OCI-LY7 (cell line): ENCODE measurements around the gene KRTAP27-1. TPM values are rescaled to one million over a fixed set of nuclear protein-coding genes. Genes with fewer than 3 reads are reported as not detected.

Experiments
- BruUV-seq: library from RNA; stranded (reverse); fragments of 400-500 nt; replicated peaks from 2 replicates; lab custom pipeline; 2021; lab: Mats Ljungman, UMichigan
- CTCF ChIA-PET: fragments of 300-600 bp; sonication (Branson Sonifier 250); formaldehyde crosslinking; loops from one replicate; lab custom pipeline; 2022; ENCODE audit warnings: antibody characterized with exemption; ENCODE audit not compliant: unreplicated experiment; lab: Charles Lee
- POLR2A ChIA-PET: fragments of 300-600 bp; sonication (Branson Sonifier 250); formaldehyde crosslinking; loops from one replicate; lab custom pipeline; 2022; ENCODE audit warnings: antibody characterized with exemption; lab: Charles Lee
- DNase-seq: peaks from one replicate; pipeline ENCODE4 v3.0.0-alpha.2; 2015; ENCODE audit warnings: low spot score
- H2AFZ ChIP-seq: fragments of 200-600 bp; sonication (generic), shearing (Covaris generic); 2 replicates; pipeline ENCODE4 v1.6.1; 2014; ENCODE audit warnings: mild to moderate bottlenecking, antibody characterized with exemption, low read length, moderate library complexity
- H3K27ac ChIP-seq: fragments of 200-600 bp; sonication (generic); 2 replicates; pipeline ENCODE4 v1.5.1; 2014; ENCODE audit warnings: mixed run types, low read depth, mild to moderate bottlenecking, moderate library complexity, low read length, inconsistent platforms; ENCODE audit not compliant: poor library complexity, severe bottlenecking
- H3K36me3 ChIP-seq: fragments of 200-600 bp; sonication (generic); 2 replicates; pipeline ENCODE4 v1.6.1; 2014; ENCODE audit warnings: mild to moderate bottlenecking, antibody characterized with exemption, low read length, moderate library complexity, mixed read lengths; ENCODE audit not compliant: insufficient read depth
- H3K4me1 ChIP-seq: fragments of 200-600 bp; sonication (generic); 2 replicates; pipeline ENCODE4 v1.5.1; 2014; ENCODE audit warnings: mild to moderate bottlenecking, low read length; ENCODE audit not compliant: insufficient read depth, poor library complexity, severe bottlenecking
- H3K4me2 ChIP-seq: fragments of 200-600 bp; sonication (generic); 2 replicates; pipeline ENCODE4 v1.6.1; 2014; ENCODE audit warnings: mild to moderate bottlenecking, low read length
- H3K4me3 ChIP-seq: fragments of 200-600 bp; sonication (generic); 2 replicates; pipeline ENCODE4 v1.5.1; 2014; ENCODE audit warnings: mild to moderate bottlenecking, low read depth, low read length; ENCODE audit not compliant: poor library complexity, severe bottlenecking
- H3K79me2 ChIP-seq: fragments of 200-600 bp; sonication (generic); 2 replicates; pipeline ENCODE4 v1.6.1; 2016; ENCODE audit warnings: low read depth, mild to moderate bottlenecking, low read length, moderate library complexity, mixed read lengths; ENCODE audit not compliant: insufficient read depth
- H3K9me2 ChIP-seq: fragments of 200-600 bp; sonication (generic); 2 replicates; pipeline ENCODE4 v1.6.1; 2016; ENCODE audit warnings: mild to moderate bottlenecking, low read length, mixed read lengths; ENCODE audit not compliant: insufficient read depth
- H3K9me3 ChIP-seq: fragments of 200-600 bp; sonication (generic); 2 replicates; pipeline ENCODE4 v1.6.1; 2014; ENCODE audit warnings: mild to moderate bottlenecking, mixed run types, low read length, mixed read lengths
- H4K20me1 ChIP-seq: fragments of 200-600 bp; sonication (generic); 2 replicates; pipeline ENCODE4 v1.6.1; 2014; ENCODE audit warnings: mild to moderate bottlenecking, antibody characterized with exemption, low read length, moderate library complexity, mixed read lengths; ENCODE audit not compliant: insufficient read depth
- EZH2phosphoT487 ChIP-seq: fragments of 200-600 bp; sonication (generic); IDR thresholded peaks from 2 replicates; pipeline ENCODE4 v1.6.1; 2018; ENCODE audit warnings: low read depth, borderline replicate concordance, mild to moderate bottlenecking, mixed run types, antibody characterized with exemption, low read length, moderate library complexity, mixed read lengths
- intact Hi-C: fragments of 100-400 bp; cut with micrococcal nuclease; formaldehyde crosslinking; loops from one replicate; pipeline ENCODE4 v1.10.0; 2022; ENCODE audit not compliant: unreplicated experiment
- total RNA-seq, 2 experiments: library from RNA; depleted of rRNA in 1 of 2; stranded (reverse); fragments of >200 nt in 1 of 2; shearing (Covaris generic) in 1 of 2; gene quantifications; 2 replicates each; pipeline ENCODE4 v1.2.3, GENCODE V29; 2014 to 2022
- TF ChIP-seq, protein P1 (sequence below): fragments of 200-600 bp; sonication (generic); conservative IDR thresholded peaks from 2 replicates; pipeline ENCODE4 v1.5.1; 2014; ENCODE audit warnings: mild to moderate bottlenecking, antibody characterized with exemption, low read length, moderate library complexity, mixed read lengths

The KRTAP27-1 gene
- total RNA-seq, 2 experiments from 2014 or later: not detected

DNA sequence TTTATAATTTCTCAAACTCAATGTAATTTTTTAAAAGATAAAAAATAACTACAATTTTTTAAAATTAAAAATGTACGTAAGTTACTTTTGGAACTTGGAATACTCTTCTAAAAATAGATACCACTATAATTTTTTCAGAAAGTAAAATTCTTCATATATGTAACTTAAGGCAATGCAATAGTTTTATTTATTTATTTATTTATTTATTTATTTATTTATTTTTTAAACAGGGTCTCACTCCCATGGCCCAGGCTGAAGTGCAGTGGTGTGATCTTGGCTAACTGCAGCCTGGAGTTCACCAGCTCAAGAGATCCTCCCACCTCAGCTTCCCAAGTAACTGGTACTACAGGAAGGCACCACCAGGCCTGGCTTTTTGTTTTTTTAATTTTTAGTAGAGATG lies 14.0 kb upstream of the KRTAP27-1 start:
- H3K4me2 ChIP-seq: no peak overlapping the region
- H3K4me3 ChIP-seq: no peak overlapping the region
- TF ChIP-seq, protein P1, sequence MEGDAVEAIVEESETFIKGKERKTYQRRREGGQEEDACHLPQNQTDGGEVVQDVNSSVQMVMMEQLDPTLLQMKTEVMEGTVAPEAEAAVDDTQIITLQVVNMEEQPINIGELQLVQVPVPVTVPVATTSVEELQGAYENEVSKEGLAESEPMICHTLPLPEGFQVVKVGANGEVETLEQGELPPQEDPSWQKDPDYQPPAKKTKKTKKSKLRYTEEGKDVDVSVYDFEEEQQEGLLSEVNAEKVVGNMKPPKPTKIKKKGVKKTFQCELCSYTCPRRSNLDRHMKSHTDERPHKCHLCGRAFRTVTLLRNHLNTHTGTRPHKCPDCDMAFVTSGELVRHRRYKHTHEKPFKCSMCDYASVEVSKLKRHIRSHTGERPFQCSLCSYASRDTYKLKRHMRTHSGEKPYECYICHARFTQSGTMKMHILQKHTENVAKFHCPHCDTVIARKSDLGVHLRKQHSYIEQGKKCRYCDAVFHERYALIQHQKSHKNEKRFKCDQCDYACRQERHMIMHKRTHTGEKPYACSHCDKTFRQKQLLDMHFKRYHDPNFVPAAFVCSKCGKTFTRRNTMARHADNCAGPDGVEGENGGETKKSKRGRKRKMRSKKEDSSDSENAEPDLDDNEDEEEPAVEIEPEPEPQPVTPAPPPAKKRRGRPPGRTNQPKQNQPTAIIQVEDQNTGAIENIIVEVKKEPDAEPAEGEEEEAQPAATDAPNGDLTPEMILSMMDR: no peak
- no peak for TF ChIP-seq EZH2phosphoT487
- no peak overlapping the region for H3K27ac ChIP-seq
- no peaks in the 10 kb centered on the region for H3K9me2 ChIP-seq
- ChIA-PET CTCF (no interaction called here), POLR2A (no interaction called here)
- H4K20me1 ChIP-seq: no peaks in the 10 kb centered on the region
- no peak overlapping the region for H2AFZ ChIP-seq
- no peaks in the 10 kb centered on the region for H3K4me1 ChIP-seq
- H3K36me3 ChIP-seq: no peaks in the 10 kb centered on the region
- BruUV-seq: no TSS peak
- H3K9me3 ChIP-seq: no peaks in the 10 kb centered on the region
- H3K79me2 ChIP-seq: no peaks in the 10 kb centered on the region
- intact Hi-C loops: no loop called here
- no peak for DNase-seq

DNA sequence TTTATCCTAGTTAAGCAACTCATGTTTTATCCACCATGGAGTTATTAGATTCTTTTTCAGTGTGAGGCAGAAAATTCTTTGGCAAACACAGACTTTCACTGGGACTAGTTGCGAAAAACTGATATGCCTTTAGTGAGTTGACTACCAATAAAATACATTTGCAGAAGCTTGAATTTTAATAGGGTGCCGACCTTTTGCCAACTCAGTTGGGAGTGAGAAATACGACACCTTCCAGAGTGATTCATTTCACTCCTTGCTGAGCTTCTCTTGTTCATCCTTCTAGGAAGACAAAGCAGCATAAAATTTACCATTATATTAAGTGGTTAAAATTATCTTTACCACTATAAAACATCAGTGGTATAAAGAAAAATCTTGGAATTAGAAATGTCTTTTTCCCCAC lies 12.1 kb upstream of the KRTAP27-1 start:
- no peaks in the 10 kb centered on the region for H3K9me2 ChIP-seq
- DNase-seq: no peak
- intact Hi-C loops: no loop called here
- no peaks in the 10 kb centered on the region for H3K4me1 ChIP-seq
- no peaks in the 10 kb centered on the region for H3K79me2 ChIP-seq
- H2AFZ ChIP-seq: no peak overlapping the region
- TF ChIP-seq EZH2phosphoT487: no peak
- TF ChIP-seq, protein P1: no peak
- ChIA-PET CTCF (no interaction called here), POLR2A (interaction anchor here (0.9 to 1.5 kb wide), 2 partner anchors 10 to 18 kb away, joined by 3 to 4 read pairs; no protein-coding TSS in a partner anchor)
- H3K9me3 ChIP-seq: no peaks in the 10 kb centered on the region
- no peaks in the 10 kb centered on the region for H4K20me1 ChIP-seq
- no peak overlapping the region for H3K4me3 ChIP-seq
- H3K27ac ChIP-seq: no peak overlapping the region
- H3K4me2 ChIP-seq: no peak overlapping the region
- no peaks in the 10 kb centered on the region for H3K36me3 ChIP-seq
- BruUV-seq: no TSS peak

DNA sequence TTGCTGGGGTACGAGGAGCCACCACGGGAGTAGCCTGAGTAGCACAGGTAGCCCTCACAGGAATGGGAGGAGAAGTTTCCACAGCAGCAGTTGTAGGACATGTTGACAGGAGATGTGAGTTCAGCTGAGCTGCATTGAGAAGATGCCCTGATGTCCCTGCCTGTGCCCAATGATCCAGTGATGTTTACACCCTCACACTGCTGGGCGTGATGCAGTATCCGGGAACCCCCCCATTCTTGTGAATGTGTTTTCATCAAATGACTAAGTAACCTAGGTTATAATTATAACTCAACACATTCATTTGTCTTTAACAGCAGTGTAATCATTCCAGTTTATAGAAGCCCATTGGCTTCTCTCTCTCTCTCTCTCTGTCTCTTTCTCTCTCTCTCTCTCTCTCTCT lies 11.0 kb upstream of the KRTAP27-1 start, which contains the start of gene KRTAP23-1:
TSS of gene KRTAP23-1 (minus strand) at position 101 of the 400 bp plus-strand sequence. CDS start at position 101, 0 bp downstream.
- Histone ChIP-seq H3K9me3 (no peaks in the 10 kb centered on the region), H3K4me1 (no peaks in the 10 kb centered on the region), H3K4me2 (no peak within 1 kb of the TSS), H3K27ac (no peak within 1 kb of the TSS), H3K79me2 (no peaks in the 10 kb centered on the region), H3K36me3 (no peaks in the 10 kb centered on the region), H2AFZ (no peak within 1 kb of the TSS), H4K20me1 (no peaks in the 10 kb centered on the region), H3K9me2 (no peaks in the 10 kb centered on the region), H3K4me3 (no peak within 1 kb of the TSS)
- ChIA-PET CTCF (no interaction called here), POLR2A (interaction anchor here (0.8 to 1.5 kb wide), 2 partner anchors 11 to 13 kb away, joined by 3 to 5 read pairs; no protein-coding TSS in a partner anchor)
- BruUV-seq: no TSS peak
- DNase-seq: no peak
- TF ChIP-seq, protein P1: no peak
- no peak for TF ChIP-seq EZH2phosphoT487
- intact Hi-C loops: no loop called here
